ENCODE measurements around the gene MAP7.

The MAP7 gene

DNA sequence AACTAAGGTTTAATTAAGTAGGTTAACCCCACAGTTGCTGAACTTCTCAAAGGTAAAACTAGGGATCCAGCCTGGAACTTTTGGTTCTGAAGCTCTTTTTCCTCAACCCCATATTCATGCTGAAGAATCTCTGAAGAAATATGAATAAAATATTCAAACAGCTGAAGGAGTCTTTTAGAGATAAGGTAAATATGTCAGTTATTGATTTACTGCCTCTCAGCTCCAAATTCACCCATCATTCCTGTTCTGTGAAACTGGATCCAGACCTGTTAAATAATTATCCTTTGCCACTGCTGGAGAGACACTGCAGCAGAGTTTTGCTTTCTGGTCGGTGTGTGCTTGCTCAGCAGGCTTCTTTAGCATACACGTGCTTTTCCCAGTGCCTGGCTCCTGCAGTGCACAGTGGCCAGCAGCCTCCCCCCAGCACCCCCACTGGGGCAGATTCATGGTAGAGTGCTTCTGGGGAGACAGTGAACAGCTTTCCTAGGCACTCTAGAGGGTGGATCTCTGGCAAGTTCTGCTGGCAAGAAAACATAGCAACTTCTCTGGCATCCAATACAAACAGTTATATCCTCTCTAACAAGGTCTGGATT lies 198.6 kb downstream of the MAP7 start:
- no peak overlapping the region for H2BK5ac ChIP-seq (ENCODE audit: low read length)
- H3K9me3 ChIP-seq (replicated peaks in 1 of 2; ENCODE audit: control insufficient read depth in 2 of 2, insufficient read depth in 1 of 2, low read depth in 1 of 2, low read length in 2 of 2), result no peaks in the 10 kb centered on the region
- no peak overlapping the region for H2BK15ac ChIP-seq (ENCODE audit: low read length)
- H4K91ac ChIP-seq (ENCODE audit: low read depth, low read length, poor library complexity), result no peak overlapping the region
- no peak overlapping the region for H3K14ac ChIP-seq (ENCODE audit: low read length)
- DNase-seq (ENCODE audit: low spot score), result no peak
- H3K23ac ChIP-seq (ENCODE audit: low read depth, low read length, poor library complexity), result no peak overlapping the region
- no peak overlapping the region for H3K4me2 ChIP-seq (ENCODE audit: insufficient read depth, low read length, poor library complexity, severe bottlenecking)
- H2AFZ ChIP-seq (ENCODE audit: low read length), result peak overlapping the region; percentile 38
- H2AK5ac ChIP-seq (ENCODE audit: low read depth, low read length), result no peak overlapping the region
- no peak overlapping the region for H3K27ac ChIP-seq (replicated peaks; ENCODE audit: low read length)
- H3K9ac ChIP-seq (ENCODE audit: low read depth, low read length, poor library complexity), result no peak overlapping the region
- H3K36me3 ChIP-seq (replicated peaks in 1 of 2; ENCODE audit: control insufficient read depth in 2 of 2, insufficient read depth in 2 of 2, low read length in 2 of 2), result no peaks in the 10 kb centered on the region
- H3K4me3 ChIP-seq (ENCODE audit: low read length in 2 of 2), result no peak overlapping the region
- WGBS, 2 donors (ENCODE audit: extremely low coverage in 2 of 2, insufficient read length in 2 of 2, insufficient replicate concordance in 1 of 2), result no CpG with 5 or more reads among the region's 2 CpGs
- H3K79me1 ChIP-seq (ENCODE audit: low read depth, low read length), result no peaks in the 10 kb centered on the region
- no peak overlapping the region for H2BK120ac ChIP-seq (ENCODE audit: low read depth, low read length)
- no peaks in the 10 kb centered on the region for H3K27me3 ChIP-seq (ENCODE audit: control insufficient read depth in 3 of 3, insufficient read depth in 3 of 3, low read depth in 1 of 3, low read length in 3 of 3)
- H4K8ac ChIP-seq (ENCODE audit: low read depth, low read length), result no peak overlapping the region
- no peak overlapping the region for H2BK12ac ChIP-seq (ENCODE audit: low read length)
- no peak overlapping the region for H3K4ac ChIP-seq (ENCODE audit: low read length)
- H3K4me1 ChIP-seq (ENCODE audit: control insufficient read depth in 2 of 2, insufficient read depth in 1 of 2, low read depth in 1 of 2, low read length in 2 of 2), result no peaks in the 10 kb centered on the region
- H3K18ac ChIP-seq (ENCODE audit: low read length), result no peak overlapping the region

DNA sequence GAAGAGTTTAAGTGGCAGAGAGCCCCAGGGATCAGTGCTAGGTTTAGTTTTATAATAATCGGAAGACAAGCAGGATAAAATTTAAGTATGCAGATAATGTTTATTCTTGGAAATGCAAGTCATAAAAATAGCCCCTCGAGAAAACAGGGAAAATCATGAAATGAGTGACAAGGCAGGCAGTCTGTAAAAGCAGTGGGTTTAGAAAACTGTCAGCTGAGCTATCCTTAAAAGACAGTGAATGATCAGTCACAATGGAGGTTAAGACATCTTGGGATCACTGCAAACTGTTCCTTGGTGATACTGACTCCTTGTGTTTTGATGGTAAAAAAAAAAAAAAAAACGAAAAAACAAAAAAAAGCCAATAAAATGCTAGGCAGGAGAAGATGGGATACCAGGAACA lies 199.3 kb downstream of the MAP7 start:
- no peaks in the 10 kb centered on the region for H3K9me3 ChIP-seq (replicated peaks in 1 of 2; ENCODE audit: control insufficient read depth in 2 of 2, insufficient read depth in 1 of 2, low read depth in 1 of 2, low read length in 2 of 2)
- no peak overlapping the region for H3K27ac ChIP-seq (replicated peaks; ENCODE audit: low read length)
- H3K9ac ChIP-seq (ENCODE audit: low read depth, low read length, poor library complexity), result no peak overlapping the region
- H3K4ac ChIP-seq (ENCODE audit: low read length), result no peak overlapping the region
- H2AK5ac ChIP-seq (ENCODE audit: low read depth, low read length), result no peak overlapping the region
- no peak overlapping the region for H3K14ac ChIP-seq (ENCODE audit: low read length)
- no peaks in the 10 kb centered on the region for H3K79me1 ChIP-seq (ENCODE audit: low read depth, low read length)
- DNase-seq (ENCODE audit: low spot score), result no peak
- H2BK120ac ChIP-seq (ENCODE audit: low read depth, low read length), result no peak overlapping the region
- H3K4me2 ChIP-seq (ENCODE audit: insufficient read depth, low read length, poor library complexity, severe bottlenecking), result no peak overlapping the region
- no peak overlapping the region for H3K23ac ChIP-seq (ENCODE audit: low read depth, low read length, poor library complexity)
- H2BK12ac ChIP-seq (ENCODE audit: low read length), result no peak overlapping the region
- no peak overlapping the region for H2BK5ac ChIP-seq (ENCODE audit: low read length)
- H3K4me3 ChIP-seq (ENCODE audit: low read length in 2 of 2), result no peak overlapping the region
- H4K8ac ChIP-seq (ENCODE audit: low read depth, low read length), result no peak overlapping the region
- H2BK15ac ChIP-seq (ENCODE audit: low read length), result no peak overlapping the region
- H3K36me3 ChIP-seq (replicated peaks in 1 of 2; ENCODE audit: control insufficient read depth in 2 of 2, insufficient read depth in 2 of 2, low read length in 2 of 2), result no peaks in the 10 kb centered on the region
- H2AFZ ChIP-seq (ENCODE audit: low read length), result no peak overlapping the region
- no peak overlapping the region for H3K18ac ChIP-seq (ENCODE audit: low read length)
- no peaks in the 10 kb centered on the region for H3K27me3 ChIP-seq (ENCODE audit: control insufficient read depth in 3 of 3, insufficient read depth in 3 of 3, low read depth in 1 of 3, low read length in 3 of 3)
- no CpG with 5 or more reads among the region's 3 CpGs for WGBS, 2 donors (ENCODE audit: extremely low coverage in 2 of 2, insufficient read length in 2 of 2, insufficient replicate concordance in 1 of 2)
- H4K91ac ChIP-seq (ENCODE audit: low read depth, low read length, poor library complexity), result no peak overlapping the region
- no peaks in the 10 kb centered on the region for H3K4me1 ChIP-seq (ENCODE audit: control insufficient read depth in 2 of 2, insufficient read depth in 1 of 2, low read depth in 1 of 2, low read length in 2 of 2)

DNA sequence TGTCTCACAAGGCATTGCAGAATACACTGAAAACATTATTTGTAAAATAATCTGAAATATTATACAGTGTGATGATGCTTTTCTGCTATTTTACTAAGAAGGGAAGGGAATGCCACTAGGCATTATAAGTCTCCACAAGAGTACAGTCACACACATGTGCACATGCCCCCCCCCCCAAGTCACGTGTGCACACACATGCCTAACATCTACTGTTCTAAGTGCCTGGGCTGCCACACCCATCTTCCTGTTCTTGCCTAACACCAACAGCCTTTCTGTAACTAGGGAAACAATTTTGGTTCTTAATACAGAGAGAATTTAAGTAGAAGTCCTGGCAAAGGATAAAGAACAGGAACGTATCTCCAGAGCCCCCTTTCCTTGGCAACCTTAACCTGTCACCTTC lies 202.4 kb downstream of the MAP7 start:
- no peak for DNase-seq (ENCODE audit: low spot score)
- H2BK15ac ChIP-seq (ENCODE audit: low read length), result no peak overlapping the region

DNA sequence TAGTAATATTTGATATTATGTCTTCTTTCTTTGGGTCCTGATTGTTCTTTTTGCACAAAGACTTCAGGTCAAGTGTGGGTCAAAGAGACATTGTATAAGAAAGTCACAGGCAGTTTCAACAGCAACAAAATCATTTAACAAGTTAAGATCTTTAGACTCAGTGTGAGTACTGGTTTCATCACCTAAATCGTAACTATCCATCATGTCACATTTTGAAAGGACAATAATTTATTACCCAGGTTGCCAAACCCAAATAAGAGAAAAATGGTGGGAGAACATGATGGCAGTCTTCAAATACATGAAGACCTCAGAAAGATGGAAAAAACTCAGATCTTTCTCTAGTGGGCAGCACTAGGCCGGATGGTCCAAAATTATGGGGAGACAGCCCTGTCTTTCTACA lies 205.1 kb downstream of the MAP7 start:
- Histone ChIP-seq H3K14ac (ENCODE audit: low read length) (no peak overlapping the region), H4K91ac (ENCODE audit: low read depth, low read length, poor library complexity) (no peak overlapping the region), H3K79me1 (ENCODE audit: low read depth, low read length) (no peaks in the 10 kb centered on the region), H2BK5ac (ENCODE audit: low read length) (no peak overlapping the region), H2BK12ac (ENCODE audit: low read length) (no peak overlapping the region), H3K27me3 (ENCODE audit: control insufficient read depth in 3 of 3, insufficient read depth in 3 of 3, low read depth in 1 of 3, low read length in 3 of 3) (no peaks in the 10 kb centered on the region), H2BK120ac (ENCODE audit: low read depth, low read length) (no peak overlapping the region), H3K4me2 (ENCODE audit: insufficient read depth, low read length, poor library complexity, severe bottlenecking) (no peak overlapping the region), H3K4me3 (ENCODE audit: low read length in 2 of 2) (no peak overlapping the region), H3K9ac (ENCODE audit: low read depth, low read length, poor library complexity) (no peak overlapping the region), H3K36me3 (replicated peaks in 1 of 2; ENCODE audit: control insufficient read depth in 2 of 2, insufficient read depth in 2 of 2, low read length in 2 of 2) (no peaks in the 10 kb centered on the region), H2AK5ac (ENCODE audit: low read depth, low read length) (no peak overlapping the region), H3K4ac (ENCODE audit: low read length) (no peak overlapping the region), H3K27ac (replicated peaks; ENCODE audit: low read length) (no peak overlapping the region), H3K4me1 (ENCODE audit: control insufficient read depth in 2 of 2, insufficient read depth in 1 of 2, low read depth in 1 of 2, low read length in 2 of 2) (no peaks in the 10 kb centered on the region), H3K9me3 (replicated peaks in 1 of 2; ENCODE audit: control insufficient read depth in 2 of 2, insufficient read depth in 1 of 2, low read depth in 1 of 2, low read length in 2 of 2) (no peaks in the 10 kb centered on the region), H2BK15ac (ENCODE audit: low read length) (no peak overlapping the region), H3K18ac (ENCODE audit: low read length) (no peak overlapping the region), H4K8ac (ENCODE audit: low read depth, low read length) (no peak overlapping the region), H2AFZ (ENCODE audit: low read length) (no peak overlapping the region), H3K23ac (ENCODE audit: low read depth, low read length, poor library complexity) (no peak overlapping the region)
- WGBS, 2 donors (ENCODE audit: extremely low coverage in 2 of 2, insufficient read length in 2 of 2, insufficient replicate concordance in 1 of 2), result no CpG with 5 or more reads among the region's 2 CpGs
- no peak for DNase-seq (ENCODE audit: low spot score)

More for the DNA sequence above, 202.4 kb downstream of the MAP7 start:
- Histone ChIP-seq H2BK120ac (ENCODE audit: low read depth, low read length) (no peak overlapping the region), H3K4me1 (ENCODE audit: control insufficient read depth in 2 of 2, insufficient read depth in 1 of 2, low read depth in 1 of 2, low read length in 2 of 2) (no peaks in the 10 kb centered on the region), H2BK12ac (ENCODE audit: low read length) (no peak overlapping the region), H2AFZ (ENCODE audit: low read length) (no peak overlapping the region), H3K79me1 (ENCODE audit: low read depth, low read length) (no peaks in the 10 kb centered on the region), H4K8ac (ENCODE audit: low read depth, low read length) (no peak overlapping the region), H3K36me3 (replicated peaks in 1 of 2; ENCODE audit: control insufficient read depth in 2 of 2, insufficient read depth in 2 of 2, low read length in 2 of 2) (no peaks in the 10 kb centered on the region), H3K27ac (replicated peaks; ENCODE audit: low read length) (no peak overlapping the region), H3K4me3 (ENCODE audit: low read length in 2 of 2) (no peak overlapping the region), H3K18ac (ENCODE audit: low read length) (no peak overlapping the region), H4K91ac (ENCODE audit: low read depth, low read length, poor library complexity) (no peak overlapping the region), H3K4me2 (ENCODE audit: insufficient read depth, low read length, poor library complexity, severe bottlenecking) (no peak overlapping the region), H3K27me3 (ENCODE audit: control insufficient read depth in 3 of 3, insufficient read depth in 3 of 3, low read depth in 1 of 3, low read length in 3 of 3) (no peaks in the 10 kb centered on the region), H3K23ac (ENCODE audit: low read depth, low read length, poor library complexity) (no peak overlapping the region), H3K4ac (ENCODE audit: low read length) (no peak overlapping the region), H3K14ac (ENCODE audit: low read length) (no peak overlapping the region), H3K9ac (ENCODE audit: low read depth, low read length, poor library complexity) (no peak overlapping the region), H2BK5ac (ENCODE audit: low read length) (no peak overlapping the region), H2AK5ac (ENCODE audit: low read depth, low read length) (no peak overlapping the region), H3K9me3 (replicated peaks in 1 of 2; ENCODE audit: control insufficient read depth in 2 of 2, insufficient read depth in 1 of 2, low read depth in 1 of 2, low read length in 2 of 2) (no peaks in the 10 kb centered on the region)
- WGBS, 2 donors (ENCODE audit: extremely low coverage in 2 of 2, insufficient read length in 2 of 2, insufficient replicate concordance in 1 of 2), result no CpG with 5 or more reads among the region's 2 CpGs
